Femur (tissue), 1 donor: ENCODE results near the gene GPATCH8.

ENCODE experiments used
- DNase-seq: peaks from one replicate; pipeline ENCODE4 v3.0.0-alpha.2; 2017

The GPATCH8 gene

GRCh38 chr17:44353672-44354331 is 149.4 kb downstream of the GPATCH8 start:
- DNase-seq = peak; percentile 54

GRCh38 chr17:44352828-44353671 is 150.2 kb downstream of the GPATCH8 start:
- DNase-seq = peak; percentile 54

GRCh38 chr17:44351961-44352827 is 151.0 kb downstream of the GPATCH8 start:
- DNase-seq = no peak

GRCh38 chr17:44351464-44351863 is 151.7 kb downstream of the GPATCH8 start:
- DNase-seq = no peak

DNA sequence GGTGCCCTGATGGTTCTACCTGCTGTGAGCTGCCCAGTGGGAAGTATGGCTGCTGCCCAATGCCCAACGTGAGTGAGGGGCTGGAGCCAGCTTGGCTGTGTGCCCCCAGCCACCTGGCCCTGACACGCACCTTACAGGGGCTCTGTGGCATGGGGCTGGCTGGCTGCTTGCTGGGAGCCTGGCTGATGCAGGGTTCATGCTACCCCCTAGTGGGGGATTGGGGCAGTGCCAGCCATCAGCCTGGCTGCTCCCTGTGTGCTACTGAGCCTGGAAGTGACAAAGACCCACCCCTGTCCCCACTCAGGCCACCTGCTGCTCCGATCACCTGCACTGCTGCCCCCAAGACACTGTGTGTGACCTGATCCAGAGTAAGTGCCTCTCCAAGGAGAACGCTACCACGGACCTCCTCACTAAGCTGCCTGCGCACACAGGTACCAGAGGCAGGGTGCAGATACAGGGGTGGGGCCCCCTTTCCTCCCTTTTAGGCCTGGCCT is 152.4 kb downstream of the GPATCH8 start:
- peak; percentile 73 for DNase-seq

- no peak for DNase-seq
Measured at GRCh38 chr17:44349553-44350070, 153.6 kb downstream of the GPATCH8 start.

DNA sequence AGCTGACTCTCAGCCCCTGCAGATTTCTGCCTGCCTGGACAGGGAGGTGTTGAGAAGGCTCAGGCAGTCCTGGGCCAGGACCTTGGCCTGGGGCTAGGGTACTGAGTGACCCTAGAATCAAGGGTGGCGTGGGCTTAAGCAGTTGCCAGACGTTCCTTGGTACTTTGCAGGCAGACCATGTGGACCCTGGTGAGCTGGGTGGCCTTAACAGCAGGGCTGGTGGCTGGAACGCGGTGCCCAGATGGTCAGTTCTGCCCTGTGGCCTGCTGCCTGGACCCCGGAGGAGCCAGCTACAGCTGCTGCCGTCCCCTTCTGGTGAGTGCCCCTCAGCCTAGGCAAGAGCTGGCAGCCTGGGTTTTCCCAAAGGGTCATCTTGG is 154.2 kb downstream of the GPATCH8 start:
- no peak for DNase-seq

- DNase-seq = no peak
Measured at GRCh38 chr17:44348234-44348987, 154.8 kb downstream of the GPATCH8 start.
